ENCODE results near the gene MAD1L1.

Gene MAD1L1

GRCh38 chr7:2112261-2113198 lies 120.2 kb downstream of the MAD1L1 start:
- DNase-seq = no peak

- no peak for DNase-seq
Observed at GRCh38 chr7:2111568-2111967, 121.2 kb downstream of the MAD1L1 start.

- DNase-seq = no peak
Observed at GRCh38 chr7:2110610-2111396, 121.9 kb downstream of the MAD1L1 start.

GRCh38 chr7:2109936-2110609 lies 122.7 kb downstream of the MAD1L1 start:
- peak; percentile 54 to 78 for DNase-seq

- no peak for DNase-seq
Observed at GRCh38 chr7:2109251-2109872, 123.4 kb downstream of the MAD1L1 start.

GRCh38 chr7:2108501-2109250 lies 124.1 kb downstream of the MAD1L1 start:
- DNase-seq = no peak

- DNase-seq = no peak
Observed at GRCh38 chr7:2108071-2108455, 124.7 kb downstream of the MAD1L1 start.

GRCh38 chr7:2107386-2108070 lies 125.2 kb downstream of the MAD1L1 start:
- DNase-seq = no peak

- no peak for DNase-seq
Observed at GRCh38 chr7:2106924-2107323, 125.8 kb downstream of the MAD1L1 start.

- DNase-seq = no peak
Observed at GRCh38 chr7:2106440-2106839, 126.3 kb downstream of the MAD1L1 start.

GRCh38 chr7:2105917-2106316 lies 126.8 kb downstream of the MAD1L1 start:
- no peak for DNase-seq

- DNase-seq = no peak
Observed at GRCh38 chr7:2105280-2105679, 127.5 kb downstream of the MAD1L1 start.

- DNase-seq = no peak
Observed at GRCh38 chr7:2104716-2105115, 128.0 kb downstream of the MAD1L1 start.

- peak; percentile 72 to 80 for DNase-seq
Observed at GRCh38 chr7:2104107-2104710, 128.5 kb downstream of the MAD1L1 start.

GRCh38 chr7:2103071-2103898 lies 129.5 kb downstream of the MAD1L1 start:
- no peak for DNase-seq

GRCh38 chr7:2102375-2102723 lies 130.4 kb downstream of the MAD1L1 start:
- DNase-seq = no peak

GRCh38 chr7:2101630-2102374 lies 130.9 kb downstream of the MAD1L1 start:
- DNase-seq = no peak

- DNase-seq = no peak
Observed at GRCh38 chr7:2100278-2101208, 132.2 kb downstream of the MAD1L1 start.
